Sigmoid colon (tissue), 7 donors: ENCODE results near the gene RGS14. TPM values are rescaled to one million over a fixed set of nuclear protein-coding genes. Genes with fewer than 3 reads are reported as not detected.

Experiments used
- DNase-seq: peaks from one replicate; pipeline ENCODE4 v3.0.0-alpha.2; 2019
- H3K27ac ChIP-seq, 4 donors: fragments of 200-600 bp; sonication (generic); one replicate each; pipeline ENCODE4 v1.5.1; 2016 to 2019; ENCODE audit warnings: mild to moderate bottlenecking in 1 of 4
- H3K27me3 ChIP-seq, 3 donors: fragments of 200-600 bp; sonication (generic); one replicate each; pipeline ENCODE4 v1.5.1; 2019; ENCODE audit warnings: mild to moderate bottlenecking in 1 of 3
- H3K36me3 ChIP-seq, 4 donors: fragments of 200-600 bp; sonication (generic); one replicate each; pipeline ENCODE4 v1.5.1; 2016 to 2019
- H3K4me1 ChIP-seq, 4 donors: fragments of 200-600 bp; sonication (generic); one replicate each; pipeline ENCODE4 v1.5.1; 2017 to 2019
- H3K4me3 ChIP-seq, 4 donors: fragments of 200-600 bp; sonication (generic); one replicate each; pipeline ENCODE4 v1.5.1; 2017 to 2019; ENCODE audit warnings: mild to moderate bottlenecking in 2 of 4, moderate library complexity in 1 of 4
- H3K9me3 ChIP-seq, 4 donors: fragments of 200-600 bp in 3 of 4; sonication (generic) in 3 of 4; one replicate each; pipeline versions ENCODE4 v1.5.1 to v1.6.1; 2013 to 2019
- CTCF ChIP-seq, 4 experiments: fragments of 450-650 bp in 3 of 4; fragments of 200-600 bp in 1 of 4; IDR thresholded peaks; one replicate each; pipeline ENCODE4 v1.5.1; 2016 to 2019; ENCODE audit warnings: antibody characterized with exemption in 4 of 4, mild to moderate bottlenecking in 3 of 4, moderate library complexity in 2 of 4
- EP300 ChIP-seq, 4 donors: sonication (generic); formaldehyde crosslinking; IDR thresholded peaks; one replicate each; pipeline ENCODE4 v1.6.1; 2017; ENCODE audit warnings: antibody characterized with exemption in 4 of 4
- POLR2A ChIP-seq, 2 donors: fragments of 450-650 bp; IDR thresholded peaks; one replicate each; pipeline ENCODE4 v1.6.1; 2016; ENCODE audit warnings: antibody characterized with exemption in 2 of 2, mild to moderate bottlenecking in 2 of 2, moderate library complexity in 2 of 2
- POLR2AphosphoS5 ChIP-seq, 4 donors: sonication (generic); formaldehyde crosslinking; IDR thresholded peaks; one replicate each; pipeline ENCODE4 v1.6.1; 2017; ENCODE audit warnings: antibody characterized with exemption in 4 of 4
- whole genome bisulfite sequencing, 2 donors: extraction: QIAGEN DNeasy Blood & Tissue Kit; methylation state at CpG; one replicate each; pipeline ENCODE4 v1.1.7; 2013; 5-methylcytosine and 5-hydroxymethylcytosine counted together
- intact Hi-C: fragments of 100-400 bp; cut with DNase I; formaldehyde crosslinking; loops from one replicate; pipeline ENCODE4 v1.15.1; 2023
- polyA plus RNA-seq, 3 donors: library from polyadenylated mRNA; stranded (reverse); fragments of 200-250 nt; gene quantifications; one replicate each; pipeline ENCODE4 v1.2.3, GENCODE V29; 2013
- total RNA-seq, 4 donors: library from RNA; depleted of rRNA; stranded (reverse); fragments of >200 nt; gene quantifications; one replicate each; pipeline ENCODE4 v1.1.0, GENCODE V29; 2016
- donor health status: healthy with polysubstance abuse.
- donor health status: Bipolar disorder and iron deficiency.
- donor health status: healthy.

RGS14 gene
- total and polyA plus RNA-seq, 7 donors: 9.6 to 26.6 (median 16.2) TPM

GRCh38 chr5:177397875-177398390, 40.2 kb downstream of the RGS14 start:
- TF ChIP-seq POLR2A (IDR thresholded peaks at IDR 0.05) (no peak), CTCF (IDR thresholded peaks at IDR 0.05) (no peak), EP300 (IDR thresholded peaks at IDR 0.05) (no peak), POLR2AphosphoS5 (IDR thresholded peaks at IDR 0.05) (no peak)
- peaks cover 0 to 22% (median 19%) of the 10 kb centered on the region in 4 donors for H3K4me1 ChIP-seq
- WGBS, 2 donors: 87 to 90% methylated on average over 16 of the region's 16 CpGs
- H3K27ac ChIP-seq: no peak overlapping the region
- DNase-seq: no peak
- no peaks in the 10 kb centered on the region for H3K9me3 ChIP-seq
- H3K36me3 ChIP-seq: no peaks in the 10 kb centered on the region
- intact Hi-C loops: no loop called here
- no peak overlapping the region for H3K4me3 ChIP-seq
- H3K27me3 ChIP-seq: peaks cover 35 to 82% (median 68%) of the 10 kb centered on the region in 3 donors

- 42% methylated on average over 92 of the region's 92 CpGs for WGBS, 2 donors
- no peak for DNase-seq
- Histone ChIP-seq H3K36me3 (no peaks in the 10 kb centered on the region), H3K9me3 (no peaks in the 10 kb centered on the region), H3K27ac (no peak within 1 kb of the TSS), H3K4me1 (peaks cover 0 to 43% (median 40%) of the 10 kb centered on the region in 4 donors), H3K4me3 (no peak within 1 kb of the TSS), H3K27me3 (peaks cover 41 to 99% (median 89%) of the 10 kb centered on the region in 3 donors)
- intact Hi-C loops: no loop called here
- TF ChIP-seq POLR2A (IDR thresholded peaks at IDR 0.05) (no peak), CTCF (IDR thresholded peaks at IDR 0.05) (no peak), POLR2AphosphoS5 (IDR thresholded peaks at IDR 0.05) (no peak), EP300 (IDR thresholded peaks at IDR 0.05) (no peak)
Observed at GRCh38 chr5:177399997-177400868, 42.5 kb downstream of the RGS14 start, which contains the start of gene PFN3. TSS of gene PFN3 (minus strand) at chr5:177400661. CDS start at chr5:177400576, 85 bp downstream.

GRCh38 chr5:177402271-177403043, 44.7 kb downstream of the RGS14 start:
- no peak overlapping the region for H3K4me3 ChIP-seq
- no peaks in the 10 kb centered on the region for H3K9me3 ChIP-seq
- no peaks in the 10 kb centered on the region for H3K36me3 ChIP-seq
- H3K27ac ChIP-seq: no peak overlapping the region
- H3K4me1 ChIP-seq: peaks cover 0 to 43% (median 40%) of the 10 kb centered on the region in 4 donors
- intact Hi-C loops: loop anchor here (2.0 kb wide), 1 partner anchor 22 kb away; no protein-coding TSS in a partner anchor
- H3K27me3 ChIP-seq: peaks cover 41 to 84% (median 78%) of the 10 kb centered on the region in 3 donors
- TF ChIP-seq POLR2A (IDR thresholded peaks at IDR 0.05): no peak
- TF ChIP-seq CTCF (IDR thresholded peaks at IDR 0.05): no peak
- no peak for TF ChIP-seq EP300 (IDR thresholded peaks at IDR 0.05)
- no peak for TF ChIP-seq POLR2AphosphoS5 (IDR thresholded peaks at IDR 0.05)
- WGBS, 2 donors: 14 to 15% methylated on average over 49 of the region's 49 CpGs
- no peak for DNase-seq

GRCh38 chr5:177403102-177403791, 45.5 kb downstream of the RGS14 start:
- Histone ChIP-seq H3K4me1 (peaks cover 0 to 43% (median 40%) of the 10 kb centered on the region in 4 donors), H3K4me3 (peak overlapping the region; percentile 20 to 60 (median 52)), H3K36me3 (no peaks in the 10 kb centered on the region), H3K9me3 (no peaks in the 10 kb centered on the region), H3K27me3 (peaks cover 41 to 76% (median 70%) of the 10 kb centered on the region in 3 donors), H3K27ac (peak overlapping the region in 1 of 4 donors; percentile 39)
- DNase-seq: no peak
- no peak for TF ChIP-seq CTCF (IDR thresholded peaks at IDR 0.05)
- TF ChIP-seq EP300 (IDR thresholded peaks at IDR 0.05): no peak
- no peak for TF ChIP-seq POLR2A (IDR thresholded peaks at IDR 0.05)
- intact Hi-C loops: loop anchor here (2.0 kb wide), 1 partner anchor 22 kb away; no protein-coding TSS in a partner anchor
- WGBS, 2 donors: 1% methylated on average over 61 of the region's 61 CpGs
